OCI-LY1 (cell line): ENCODE results near the gene SEMA5A.
"Not testable (repeated sequence)": the region's sequence is repeated elsewhere in the genome, so short reads cannot be mapped to it uniquely, and the experiment has no call there.

Experiments used
- H2AFZ ChIP-seq: fragments of 200-600 bp; sonication (generic), shearing (Covaris generic); 2 replicates; pipeline ENCODE4 v1.6.0; 2014; ENCODE audit warnings: antibody characterized with exemption, mild to moderate bottlenecking, low read length
- H3F3A ChIP-seq: fragments of 200-600 bp; sonication (generic), shearing (Covaris generic); 2 replicates; pipeline ENCODE4 v1.6.0; 2014; ENCODE audit warnings: mild to moderate bottlenecking, antibody characterized with exemption, low read length, moderate library complexity; ENCODE audit not compliant: insufficient read depth
- H3K27ac ChIP-seq: fragments of 200-600 bp; sonication (generic); 2 replicates; pipeline ENCODE4 v1.5.1; 2014; ENCODE audit warnings: low read length, mixed run types, mild to moderate bottlenecking, low read depth; ENCODE audit not compliant: poor library complexity, severe bottlenecking
- H3K27me3 ChIP-seq: fragments of 200-600 bp; sonication (generic); 2 replicates; pipeline ENCODE4 v1.6.0; 2014; ENCODE audit warnings: antibody characterized with exemption, mild to moderate bottlenecking, low read length, moderate library complexity; ENCODE audit not compliant: insufficient read depth
- H3K36me3 ChIP-seq: fragments of 200-600 bp; sonication (generic); 2 replicates; pipeline ENCODE4 v1.6.1; 2014; ENCODE audit warnings: mild to moderate bottlenecking, antibody characterized with exemption, low read length, moderate library complexity, mixed read lengths; ENCODE audit not compliant: insufficient read depth
- H3K4me1 ChIP-seq: fragments of 200-600 bp; sonication (generic); 2 replicates; pipeline ENCODE4 v1.5.1; 2014; ENCODE audit warnings: mild to moderate bottlenecking, low read length, moderate library complexity; ENCODE audit not compliant: insufficient read depth, severe bottlenecking
- H3K4me2 ChIP-seq: fragments of 200-600 bp; sonication (generic), shearing (Covaris generic); 2 replicates; pipeline ENCODE4 v1.6.1; 2014; ENCODE audit warnings: low read length
- H3K4me3 ChIP-seq: fragments of 200-600 bp; sonication (generic); 2 replicates; pipeline ENCODE4 v1.5.1; 2014; ENCODE audit warnings: low read length, low read depth, mild to moderate bottlenecking, mixed read lengths; ENCODE audit not compliant: poor library complexity, severe bottlenecking
- H3K79me2 ChIP-seq: fragments of 200-600 bp; shearing (Covaris generic); 2 replicates; pipeline ENCODE4 v1.6.1; 2016; ENCODE audit warnings: mixed run types, low read length, mixed read lengths; ENCODE audit not compliant: insufficient read depth
- H3K9ac ChIP-seq: fragments of 200-600 bp; sonication (generic), shearing (Covaris generic); 2 replicates; pipeline ENCODE4 v1.6.1; 2014; ENCODE audit warnings: mild to moderate bottlenecking, low read length, mixed read lengths
- H3K9me2 ChIP-seq: fragments of 200-600 bp; sonication (generic), shearing (Covaris generic); 2 replicates; pipeline ENCODE4 v1.6.1; 2014; ENCODE audit warnings: low read depth, mild to moderate bottlenecking, low read length, mixed read lengths
- H3K9me3 ChIP-seq: fragments of 200-600 bp; shearing (Covaris generic); 2 replicates; pipeline ENCODE4 v1.6.1; 2014; ENCODE audit warnings: low read length, mixed read lengths
- H4K20me1 ChIP-seq: fragments of 200-600 bp; sonication (generic), shearing (Covaris generic); 2 replicates; pipeline ENCODE4 v1.6.0; 2016; ENCODE audit warnings: mild to moderate bottlenecking, low read length; ENCODE audit not compliant: insufficient read depth
- CTCF ChIP-seq: fragments of 200-600 bp; sonication (generic), shearing (Covaris generic); IDR thresholded peaks from 2 replicates; pipeline ENCODE4 v1.5.1; 2017; ENCODE audit warnings: mild to moderate bottlenecking, antibody characterized with exemption, low read length, moderate library complexity, mixed read lengths
- EZH2 ChIP-seq: fragments of 200-600 bp; sonication (generic), shearing (Covaris generic); IDR thresholded peaks from 2 replicates; pipeline ENCODE4 v1.8.0; 2017; ENCODE audit warnings: borderline replicate concordance, mixed run types, mild to moderate bottlenecking, antibody characterized with exemption, low read length, moderate library complexity, mixed read lengths

Gene SEMA5A

GRCh38 chr5:9408964-9409363 lies 136.9 kb downstream of the SEMA5A start:
- Histone ChIP-seq H3K79me2 (no peaks in the 10 kb centered on the region), H3K9me2 (no peaks in the 10 kb centered on the region), H2AFZ (no peak overlapping the region), H4K20me1 (no peaks in the 10 kb centered on the region), H3K27me3 (no peaks in the 10 kb centered on the region), H3K27ac (no peak overlapping the region), H3K4me1 (no peaks in the 10 kb centered on the region), H3K9ac (no peak overlapping the region), H3K36me3 (no peaks in the 10 kb centered on the region), H3F3A (no peaks in the 10 kb centered on the region), H3K4me2 (no peak overlapping the region), H3K9me3 (no peaks in the 10 kb centered on the region), H3K4me3 (no peak overlapping the region)
- no peak for TF ChIP-seq CTCF

- no peak overlapping the region for H3K27ac ChIP-seq
These were observed 140.6 kb downstream of the SEMA5A start for GRCh38 chr5:9405196-9405754.

GRCh38 chr5:9401786-9402472 lies 143.9 kb downstream of the SEMA5A start:
- Histone ChIP-seq H3K36me3 (no peaks in the 10 kb centered on the region), H3K4me2 (no peak overlapping the region), H3K4me3 (no peak overlapping the region), H2AFZ (no peak overlapping the region), H3K79me2 (no peaks in the 10 kb centered on the region), H4K20me1 (no peaks in the 10 kb centered on the region), H3K9me2 (no peaks in the 10 kb centered on the region), H3K4me1 (no peaks in the 10 kb centered on the region), H3F3A (no peaks in the 10 kb centered on the region), H3K9ac (no peak overlapping the region), H3K9me3 (no peaks in the 10 kb centered on the region), H3K27ac (no peak overlapping the region), H3K27me3 (no peaks in the 10 kb centered on the region)
- TF ChIP-seq CTCF (no peak), EZH2 (no peak)

More at GRCh38 chr5:9405196-9405754, 140.6 kb downstream of the SEMA5A start:
- no peak overlapping the region for H3K4me3 ChIP-seq
- no peaks in the 10 kb centered on the region for H3K79me2 ChIP-seq
- no peaks in the 10 kb centered on the region for H3K4me1 ChIP-seq
- H3K9ac ChIP-seq, result no peak overlapping the region
- no peaks in the 10 kb centered on the region for H3F3A ChIP-seq
- no peak overlapping the region for H2AFZ ChIP-seq
- H3K9me2 ChIP-seq, result no peaks in the 10 kb centered on the region
- H3K27me3 ChIP-seq, result no peaks in the 10 kb centered on the region
- TF ChIP-seq EZH2 (no peak), CTCF (no peak)
- no peaks in the 10 kb centered on the region for H3K36me3 ChIP-seq
- H4K20me1 ChIP-seq, result no peaks in the 10 kb centered on the region
- no peaks in the 10 kb centered on the region for H3K9me3 ChIP-seq
- no peak overlapping the region for H3K4me2 ChIP-seq

- not testable (repeated sequence) for H3K9ac ChIP-seq, H3K27me3 ChIP-seq, H3K79me2 ChIP-seq, H3K27ac ChIP-seq, H3K4me2 ChIP-seq, H4K20me1 ChIP-seq, H3F3A ChIP-seq, H3K4me3 ChIP-seq, H3K4me1 ChIP-seq, H3K9me3 ChIP-seq, H2AFZ ChIP-seq, H3K9me2 ChIP-seq, H3K36me3 ChIP-seq
These were observed 146.1 kb downstream of the SEMA5A start for GRCh38 chr5:9399783-9400182.
